Natural killer cell treated with Interleukin-12 subunit alpha and Interleukin-12 subunit beta and Interleukin-15 and Interleukin-18, amount 100 ng/mL, for 72 hours (primary cell): ENCODE measurements around the gene DFFB. TPM values are rescaled to one million over a fixed set of nuclear protein-coding genes. Genes with fewer than 3 reads are reported as not detected.
A peak's percentile ranks its signal among the peaks of the same experiment; 100 is the strongest.
"Not testable (repeated sequence)": the region's sequence is repeated elsewhere in the genome, so short reads cannot be mapped to it uniquely, and the experiment has no call there.

ENCODE experiments used
- ATAC-seq, 2 donors: fragments of 150-1000 bp; cut with Tn5 transposase in 1 of 2; sonication (Bioruptor Pico), chemical (Tn5 transposase) in 1 of 2; 2 replicates each; pipeline ENCODE4 v1.10.0; 2021
- DNase-seq: peaks from one replicate; pipeline ENCODE4 v3.0.0; 2022; ENCODE audit warnings: low spot score
- H3K27ac Mint-ChIP-seq, 2 donors: 1 replicate in 1 of 2; 2 replicates in 1 of 2; pipeline ENCODE4 v1.8.0; 2022; ENCODE audit warnings: mixed read lengths in 2 of 2, mild to moderate bottlenecking in 1 of 2, moderate library complexity in 1 of 2
- H3K27me3 Mint-ChIP-seq, 2 donors: 1 replicate in 1 of 2; 2 replicates in 1 of 2; pipeline ENCODE4 v1.8.0; 2022; ENCODE audit warnings: mixed read lengths in 2 of 2
- H3K36me3 Mint-ChIP-seq: one replicate; pipeline ENCODE4 v1.8.0; 2022; ENCODE audit warnings: mixed read lengths
- H3K4me1 Mint-ChIP-seq, 2 donors: 1 replicate in 1 of 2; 2 replicates in 1 of 2; pipeline ENCODE4 v1.8.0; 2022; ENCODE audit warnings: low read depth in 2 of 2, mixed read lengths in 2 of 2, mild to moderate bottlenecking in 1 of 2
- H3K4me3 Mint-ChIP-seq: one replicate; pipeline ENCODE4 v1.8.0; 2022; ENCODE audit warnings: mixed read lengths
- H3K9me3 Mint-ChIP-seq: 2 replicates; pipeline ENCODE4 v1.8.0; 2022; ENCODE audit warnings: mixed read lengths
- total RNA-seq, 2 donors: library from RNA; stranded (reverse); gene quantifications; one replicate each; pipeline ENCODE4 v1.2.3, GENCODE V29; 2022

The DFFB gene
- total RNA-seq, 2 donors from 2014 or later: 13.3 to 19.4 TPM

DNA sequence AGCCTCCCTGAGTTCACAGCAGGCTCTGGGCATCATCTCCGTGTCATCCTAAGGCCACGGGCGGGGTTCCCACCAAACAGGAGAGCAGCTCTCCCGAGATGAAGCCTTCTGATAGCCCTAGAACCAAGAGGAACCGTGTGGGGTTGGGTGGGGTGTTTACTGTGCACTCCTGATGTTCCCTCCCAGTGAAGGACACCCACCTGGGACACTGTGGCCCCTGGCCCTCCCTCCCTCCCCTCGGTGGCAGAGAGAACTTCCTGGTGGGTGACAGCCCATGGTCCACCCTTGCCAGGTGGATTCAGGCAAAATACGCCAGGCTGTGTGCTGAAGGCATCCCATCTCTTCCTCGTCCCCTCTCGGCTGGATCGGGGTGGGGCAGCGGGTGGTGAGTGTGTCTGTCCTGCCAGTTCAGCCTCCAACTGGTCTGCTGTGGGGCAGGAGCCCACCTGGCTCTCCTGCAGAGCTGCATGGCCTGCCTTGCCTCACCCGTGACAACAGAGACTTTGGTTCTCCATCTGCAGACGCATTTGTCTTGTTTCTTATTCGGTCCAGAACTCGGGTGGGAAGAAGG is 58.4 kb downstream of the DFFB start:
- ATAC-seq (no peak), DNase-seq (peak; percentile 45)
- Mint-ChIP-seq H3K4me3 (no peak overlapping the region), H3K27me3 (peaks cover 0 to 2% of the 10 kb centered on the region in 2 donors), H3K4me1 (peaks cover 0 to 4% of the 10 kb centered on the region in 2 donors), H3K9me3 (no peaks in the 10 kb centered on the region), H3K27ac (no peak overlapping the region), H3K36me3 (no peaks in the 10 kb centered on the region)

DNA sequence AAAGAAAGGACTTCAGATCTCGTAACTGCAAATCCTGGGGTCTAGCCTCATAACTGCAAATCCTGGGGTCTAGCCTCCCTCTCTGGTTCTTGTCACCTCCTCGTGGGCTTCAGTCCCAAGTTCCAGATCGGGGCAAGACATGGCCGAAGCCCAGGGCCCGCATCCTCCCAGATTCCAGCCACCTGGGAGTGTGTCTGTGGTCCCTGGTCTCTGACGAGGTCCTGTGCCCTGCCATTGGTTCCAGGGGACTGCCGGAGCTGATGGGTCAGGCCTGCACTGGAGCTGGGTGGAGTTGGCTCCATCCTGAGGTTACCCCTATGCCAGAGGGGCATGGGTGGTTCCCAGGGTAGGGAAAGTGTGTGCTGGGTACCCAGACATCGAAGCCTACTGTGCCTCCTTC is 60.5 kb downstream of the DFFB start:
- no peaks in the 10 kb centered on the region for H3K36me3 Mint-ChIP-seq
- peaks cover 0 to 9% of the 10 kb centered on the region in 2 donors for H3K4me1 Mint-ChIP-seq
- peak; percentile 40 for DNase-seq
- H3K9me3 Mint-ChIP-seq: no peaks in the 10 kb centered on the region
- no peak overlapping the region for H3K4me3 Mint-ChIP-seq
- peaks cover 0 to 2% of the 10 kb centered on the region in 2 donors for H3K27me3 Mint-ChIP-seq
- ATAC-seq: no peak
- H3K27ac Mint-ChIP-seq: no peak overlapping the region

DNA sequence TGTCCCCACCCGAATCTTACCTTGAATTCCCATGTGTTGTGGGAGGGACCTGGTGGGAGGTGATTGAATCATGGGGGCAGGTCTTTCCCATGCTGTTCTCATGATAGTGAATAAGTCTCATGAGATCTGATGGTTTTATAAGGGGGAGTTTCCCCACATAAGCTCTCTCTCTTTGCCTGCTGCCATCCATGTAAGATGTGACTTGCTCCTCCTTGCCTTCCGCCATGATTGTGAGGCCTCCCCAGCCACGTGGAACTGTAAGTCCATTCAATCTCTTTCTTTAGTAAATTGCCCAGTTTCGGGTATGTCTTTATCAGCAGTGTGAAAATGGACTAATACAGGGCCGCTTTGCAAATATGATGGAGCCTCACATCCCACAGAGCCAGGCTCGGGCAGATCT is 61.1 kb downstream of the DFFB start:
- H3K4me3 Mint-ChIP-seq, H3K36me3 Mint-ChIP-seq, H3K27me3 Mint-ChIP-seq: not testable (repeated sequence)

DNA sequence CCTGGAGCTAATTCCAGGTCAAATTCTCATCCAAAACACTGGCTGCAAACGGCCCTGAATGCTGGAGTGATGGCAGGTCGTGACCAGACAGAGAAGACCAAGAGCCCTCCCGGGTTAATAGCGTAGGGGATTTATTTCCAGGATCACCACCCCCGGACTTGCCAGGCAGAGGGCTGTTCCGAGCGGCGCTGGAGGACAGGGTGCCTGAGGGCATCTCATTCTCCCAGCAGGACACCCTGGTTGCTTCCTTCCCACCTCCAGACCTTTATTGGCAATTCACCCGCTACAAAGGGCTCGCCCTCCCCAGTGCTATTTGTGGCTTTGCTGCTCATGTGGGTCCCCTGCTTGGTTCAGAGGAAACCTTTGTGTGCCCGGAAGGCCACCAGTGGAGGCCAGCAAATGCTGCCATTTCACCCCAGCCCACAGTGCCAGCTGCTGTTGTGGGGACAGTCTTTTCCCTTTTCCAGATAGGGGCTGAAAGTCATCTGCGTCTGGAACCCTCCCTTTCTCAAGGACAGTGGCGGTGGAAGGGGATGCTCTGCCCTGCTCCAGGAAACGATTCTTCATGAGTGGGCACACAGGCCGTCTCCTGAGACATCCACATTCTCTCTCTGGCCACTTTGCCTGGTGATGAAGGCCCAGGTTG is 61.8 kb downstream of the DFFB start:
- no peak for ATAC-seq

More for the DNA sequence above, 61.1 kb downstream of the DFFB start:
- not testable (repeated sequence) for ATAC-seq, H3K9me3 Mint-ChIP-seq, H3K27ac Mint-ChIP-seq, DNase-seq, H3K4me1 Mint-ChIP-seq

GRCh38 chr1:3919706-3920105 is 62.4 kb downstream of the DFFB start:
- DNase-seq: no peak
- no peaks in the 10 kb centered on the region for H3K36me3 Mint-ChIP-seq
- no peak overlapping the region for H3K4me3 Mint-ChIP-seq
- H3K27ac Mint-ChIP-seq: no peak overlapping the region
- peaks cover 0 to 2% of the 10 kb centered on the region in 2 donors for H3K27me3 Mint-ChIP-seq
- no peaks in the 10 kb centered on the region for H3K9me3 Mint-ChIP-seq
- peaks cover 0 to 10% of the 10 kb centered on the region in 2 donors for H3K4me1 Mint-ChIP-seq
- ATAC-seq: no peak

More for the DNA sequence above, 61.8 kb downstream of the DFFB start:
- H3K4me3 Mint-ChIP-seq: no peak overlapping the region
- no peaks in the 10 kb centered on the region for H3K9me3 Mint-ChIP-seq
- H3K36me3 Mint-ChIP-seq: no peaks in the 10 kb centered on the region
- H3K4me1 Mint-ChIP-seq: peaks cover 0 to 10% of the 10 kb centered on the region in 2 donors
- H3K27ac Mint-ChIP-seq: no peak overlapping the region
- DNase-seq: peak; percentile 42
- H3K27me3 Mint-ChIP-seq: peaks cover 0 to 2% of the 10 kb centered on the region in 2 donors

- Mint-ChIP-seq H3K27me3 (peaks cover 5 to 7% of the 10 kb centered on the region in 2 donors), H3K36me3 (no peaks in the 10 kb centered on the region), H3K27ac (no peak overlapping the region), H3K4me1 (peaks cover 0 to 10% of the 10 kb centered on the region in 2 donors), H3K4me3 (no peak overlapping the region), H3K9me3 (no peaks in the 10 kb centered on the region)
- ATAC-seq (no peak), DNase-seq (no peak)
Measured at GRCh38 chr1:3921765-3922164, 64.5 kb downstream of the DFFB start.

DNA sequence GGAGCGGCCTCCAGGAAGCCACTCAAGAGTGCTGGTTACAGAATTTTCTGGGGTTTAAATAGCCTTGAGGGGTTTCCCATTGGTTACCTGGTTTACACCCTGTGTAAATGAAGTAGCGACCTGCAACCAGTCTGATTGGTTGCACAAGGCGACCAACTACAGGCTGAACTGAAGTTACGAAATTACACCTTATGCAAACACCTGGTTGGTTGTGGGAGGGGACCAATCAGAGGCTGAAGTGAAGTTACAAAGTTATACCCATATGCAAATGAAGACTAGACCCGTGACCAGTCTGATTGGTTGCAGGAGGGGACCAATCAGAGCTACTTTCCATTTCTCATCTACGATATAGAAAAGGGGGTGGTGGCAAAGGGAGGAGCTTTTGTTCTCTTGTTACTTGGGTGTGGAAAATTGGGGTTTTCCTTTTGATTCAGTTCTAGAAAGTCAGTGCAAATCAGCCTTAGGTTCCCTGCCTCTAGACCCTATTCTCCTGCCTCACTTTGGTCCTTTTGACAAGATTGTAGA is 65.0 kb downstream of the DFFB start:
- DNase-seq: peak; percentile 39
- H3K4me1 Mint-ChIP-seq: peaks cover 0 to 10% of the 10 kb centered on the region in 2 donors
- ATAC-seq: peak in 1 of 2 donors; percentile 55

GRCh38 chr1:3922851-3923250 is 65.6 kb downstream of the DFFB start:
- Mint-ChIP-seq H3K27ac (no peak overlapping the region), H3K27me3 (peaks cover 5 to 15% of the 10 kb centered on the region in 2 donors), H3K4me3 (no peak overlapping the region), H3K4me1 (peaks cover 0 to 10% of the 10 kb centered on the region in 2 donors), H3K36me3 (no peaks in the 10 kb centered on the region), H3K9me3 (no peaks in the 10 kb centered on the region)
- ATAC-seq: no peak
- DNase-seq: no peak

More for the DNA sequence above, 65.0 kb downstream of the DFFB start:
- no peaks in the 10 kb centered on the region for H3K36me3 Mint-ChIP-seq
- H3K9me3 Mint-ChIP-seq: no peaks in the 10 kb centered on the region
- H3K4me3 Mint-ChIP-seq: no peak overlapping the region
- H3K27ac Mint-ChIP-seq: no peak overlapping the region
- peaks cover 5 to 12% of the 10 kb centered on the region in 2 donors for H3K27me3 Mint-ChIP-seq

- ATAC-seq: no peak
- Mint-ChIP-seq H3K27ac (no peak overlapping the region), H3K4me3 (no peak overlapping the region), H3K4me1 (peaks cover 0 to 10% of the 10 kb centered on the region in 2 donors), H3K36me3 (no peaks in the 10 kb centered on the region), H3K27me3 (peaks cover 2 to 15% of the 10 kb centered on the region in 2 donors), H3K9me3 (no peaks in the 10 kb centered on the region)
- peak; percentile 54 for DNase-seq
Measured at GRCh38 chr1:3923378-3924185, 66.3 kb downstream of the DFFB start.

- DNase-seq: peak; percentile 59
- no peak for ATAC-seq
- no peak overlapping the region for H3K27ac Mint-ChIP-seq
- no peaks in the 10 kb centered on the region for H3K9me3 Mint-ChIP-seq
- no peak overlapping the region for H3K4me3 Mint-ChIP-seq
- peaks cover 3 to 10% of the 10 kb centered on the region in 2 donors for H3K4me1 Mint-ChIP-seq
- H3K36me3 Mint-ChIP-seq: no peaks in the 10 kb centered on the region
- peaks cover 2 to 15% of the 10 kb centered on the region in 2 donors for H3K27me3 Mint-ChIP-seq
Measured at GRCh38 chr1:3924186-3924824, 67.0 kb downstream of the DFFB start.

DNA sequence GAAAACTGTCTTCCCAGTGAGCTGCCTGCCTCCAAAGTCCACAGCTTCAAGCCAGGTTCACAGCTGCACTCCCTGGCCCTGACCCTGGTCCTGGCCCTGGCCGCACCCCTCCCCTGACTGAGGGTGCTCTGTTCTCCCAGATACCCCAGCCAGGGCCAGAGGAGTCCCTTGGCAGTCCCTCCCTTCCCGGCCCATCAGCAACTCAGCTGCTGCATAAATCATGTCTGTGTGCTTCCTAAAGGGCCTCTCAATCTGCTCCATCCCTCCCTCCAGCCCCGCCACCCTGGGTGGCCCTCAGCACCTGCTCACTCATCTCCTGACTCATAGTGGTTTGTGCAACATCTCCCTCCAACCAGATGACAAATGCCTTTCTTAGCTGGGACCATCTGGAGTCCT is 67.5 kb downstream of the DFFB start:
- Mint-ChIP-seq H3K27ac (no peak overlapping the region), H3K4me3 (no peak overlapping the region), H3K9me3 (no peaks in the 10 kb centered on the region), H3K27me3 (peaks cover 2 to 15% of the 10 kb centered on the region in 2 donors), H3K4me1 (peaks cover 6 to 10% of the 10 kb centered on the region in 2 donors), H3K36me3 (no peaks in the 10 kb centered on the region)
- ATAC-seq: no peak
- DNase-seq: peak; percentile 48

DNA sequence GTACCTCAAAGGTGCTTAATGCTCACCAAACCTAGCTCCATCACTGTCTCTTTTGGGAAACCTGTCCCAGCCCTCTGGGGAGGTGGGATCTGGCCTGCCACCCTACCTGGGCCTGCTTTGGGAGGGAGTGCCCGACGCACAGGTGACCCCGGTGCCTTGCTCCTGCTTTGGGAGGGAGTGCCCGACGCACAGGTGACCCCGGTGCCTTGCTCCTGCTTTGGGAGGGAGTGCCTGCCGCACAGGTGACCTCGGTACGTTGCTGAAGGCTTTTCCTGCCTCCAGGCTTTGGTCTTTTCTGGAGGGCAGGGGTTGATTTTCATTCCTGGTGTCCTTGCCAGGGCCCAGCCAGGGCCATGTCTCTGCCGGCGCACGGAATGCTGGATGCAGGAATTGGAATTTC is 68.0 kb downstream of the DFFB start:
- H3K36me3 Mint-ChIP-seq: peaks cover 2% of the 10 kb centered on the region
- peaks cover 3% of the 10 kb centered on the region for H3K9me3 Mint-ChIP-seq
- H3K4me1 Mint-ChIP-seq: peaks cover 9 to 12% of the 10 kb centered on the region in 2 donors
- DNase-seq: no peak
- no peak overlapping the region for H3K27ac Mint-ChIP-seq
- H3K4me3 Mint-ChIP-seq: no peak overlapping the region
- no peak for ATAC-seq
- H3K27me3 Mint-ChIP-seq: peaks cover 2 to 15% of the 10 kb centered on the region in 2 donors

DNA sequence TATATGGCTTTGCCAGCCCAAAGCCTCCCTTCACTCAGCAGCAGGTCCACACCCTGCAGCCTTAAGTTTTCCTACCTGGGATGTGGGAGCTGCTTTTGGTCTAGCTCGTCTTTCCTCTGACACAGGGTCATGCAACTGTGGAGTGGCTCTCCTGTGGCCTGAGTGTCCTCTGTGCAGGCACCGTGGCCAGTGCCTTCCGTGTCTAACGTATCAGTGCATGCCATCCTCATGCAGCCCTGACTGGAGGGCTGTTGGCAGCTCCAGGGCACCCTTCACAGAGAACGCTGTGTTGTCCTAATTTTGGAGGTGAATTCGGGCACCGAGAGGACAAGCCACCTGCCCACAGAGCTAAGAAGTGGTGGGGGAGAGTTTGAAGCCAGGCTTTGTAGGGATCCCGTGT is 68.5 kb downstream of the DFFB start:
- Mint-ChIP-seq H3K27ac (no peak overlapping the region), H3K9me3 (peaks cover 7% of the 10 kb centered on the region), H3K36me3 (peaks cover 6% of the 10 kb centered on the region), H3K27me3 (peaks cover 2 to 15% of the 10 kb centered on the region in 2 donors), H3K4me1 (peaks cover 12 to 17% of the 10 kb centered on the region in 2 donors), H3K4me3 (no peak overlapping the region)
- ATAC-seq (no peak), DNase-seq (no peak)
